Stimulated activated naive CD8-positive, alpha-beta T cell treated with anti-CD3 and anti-CD28 coated beads, Interleukin-15, Interleukin-2, amounts not matched to agents 100 U/mL and 50 U/mL, for 24 hours (primary cell): ENCODE measurements around the gene LCORL.
"Not testable (repeated sequence)": the region's sequence is repeated elsewhere in the genome, so short reads cannot be mapped to it uniquely, and the experiment has no call there.

Source experiments
- ATAC-seq: fragments of 150-1000 bp; cut with Tn5 transposase; one replicate; pipeline ENCODE4 v1.10.0; 2021
- DNase-seq: peaks from one replicate; pipeline ENCODE4 v3.0.0; 2021

The LCORL gene

DNA sequence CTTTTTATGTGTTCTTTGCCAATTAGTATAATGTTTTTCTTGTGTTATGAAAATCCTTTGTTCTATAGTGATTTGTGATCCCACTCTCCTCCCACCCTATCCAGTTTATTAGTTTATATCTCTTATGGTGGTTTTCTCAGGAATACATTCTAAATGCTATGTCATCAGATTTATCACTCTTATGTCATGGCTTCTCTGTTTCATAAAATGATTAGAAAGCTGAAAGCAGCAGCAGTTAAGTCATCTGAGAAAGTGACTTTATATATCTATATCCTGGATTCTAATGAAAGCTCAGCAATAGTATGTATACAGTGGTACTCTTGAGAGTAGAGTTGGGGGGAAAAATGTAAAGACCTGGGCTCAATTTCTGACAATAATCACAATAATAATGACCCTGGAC lies 169.6 kb downstream of the LCORL start:
- DNase-seq (no peak), ATAC-seq (no peak)

DNA sequence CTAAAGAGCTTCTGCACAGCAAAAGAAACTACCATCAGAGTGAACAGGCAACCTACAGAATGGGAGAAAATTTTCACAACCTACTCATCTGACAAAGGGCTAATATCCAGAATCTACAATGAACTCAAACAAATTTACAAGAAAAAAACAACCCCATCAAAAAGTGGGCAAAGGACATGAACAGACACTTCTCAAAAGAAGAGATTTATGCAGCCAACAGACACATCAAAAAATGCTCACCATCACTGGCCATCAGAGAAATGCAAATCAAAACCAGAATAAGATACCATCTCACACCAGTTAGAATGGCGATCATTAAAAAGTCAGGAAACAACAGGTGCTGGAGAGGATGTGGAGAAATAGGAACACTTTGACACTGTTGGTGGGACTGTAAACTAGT lies 171.3 kb downstream of the LCORL start:
- DNase-seq, ATAC-seq: not testable (repeated sequence)

DNA sequence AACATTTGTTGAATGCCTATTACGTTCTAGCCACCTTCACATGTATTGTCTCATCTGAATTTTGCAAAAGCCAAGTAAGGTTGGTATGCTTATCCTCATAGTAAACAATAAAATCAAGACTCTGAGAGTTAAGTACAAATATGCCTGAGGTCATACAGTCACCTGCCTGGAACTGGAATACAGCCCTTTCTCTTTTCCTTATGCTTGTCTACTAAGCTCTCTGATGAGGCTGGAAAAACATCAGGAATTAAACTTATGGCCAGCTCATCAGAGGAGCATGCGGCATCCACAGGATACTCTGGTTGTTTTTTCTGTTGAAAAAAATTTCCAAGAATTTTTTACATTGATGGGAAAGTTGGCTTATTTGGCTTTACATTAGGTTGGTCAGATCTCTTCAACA lies 175.3 kb downstream of the LCORL start:
- ATAC-seq (no peak), DNase-seq (no peak)

DNA sequence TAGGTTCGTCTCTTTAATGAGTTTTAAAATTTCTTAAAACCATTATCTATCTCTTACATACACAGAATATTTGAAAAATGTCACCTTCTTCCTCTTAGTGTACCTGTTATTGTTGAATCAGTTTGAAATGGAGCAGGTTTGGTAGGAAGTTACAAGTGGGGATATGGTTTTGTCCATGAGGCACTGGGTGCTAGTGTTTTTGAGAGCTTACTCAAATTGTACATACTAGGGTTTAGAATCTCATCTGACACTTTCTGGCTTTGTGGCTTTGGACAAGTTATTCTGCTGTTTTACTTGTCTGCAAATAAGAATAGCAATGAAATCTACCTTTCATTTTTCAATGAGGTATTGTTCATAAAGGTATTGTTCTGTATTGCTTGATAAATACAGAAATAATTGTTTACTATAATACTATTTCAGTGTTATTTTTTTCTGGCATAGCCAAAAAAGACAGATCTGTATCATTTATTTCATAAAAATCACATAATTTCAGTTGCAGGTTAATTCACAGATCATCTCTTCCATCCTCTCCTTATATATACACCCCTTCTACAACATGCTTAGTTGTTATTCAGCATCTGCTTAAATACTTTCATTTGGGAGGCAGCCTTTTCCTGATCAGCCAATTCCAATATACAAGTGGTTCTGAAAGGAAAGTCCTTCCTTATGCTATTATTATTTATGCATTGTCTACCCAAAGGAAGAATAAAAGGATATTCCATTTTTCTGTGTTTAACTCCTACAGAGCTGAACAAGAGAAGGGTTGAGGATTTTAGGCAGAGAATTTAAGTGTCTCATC lies 197.5 kb downstream of the LCORL start:
- DNase-seq (no peak), ATAC-seq (no peak)

DNA sequence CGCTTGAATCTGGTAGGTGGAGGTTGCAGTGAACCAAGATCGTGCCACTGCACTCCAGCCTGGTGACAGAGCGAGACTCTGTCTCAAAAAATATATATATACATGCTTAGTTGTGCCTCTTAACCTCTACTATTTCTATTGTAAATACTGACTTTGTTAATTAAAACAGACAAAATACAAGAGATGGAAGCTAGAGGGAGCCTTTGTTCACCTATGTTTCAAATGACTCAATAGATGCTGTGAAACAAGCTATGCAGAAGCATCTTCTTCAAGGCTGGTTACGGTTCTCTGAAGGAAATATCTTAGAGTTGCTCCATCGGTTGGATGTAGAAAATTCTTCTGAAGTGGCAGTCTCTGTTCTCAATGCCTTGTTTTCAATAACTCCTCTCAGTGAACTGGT lies 204.5 kb downstream of the LCORL start:
- ATAC-seq: peak; percentile 43
- DNase-seq: no peak

DNA sequence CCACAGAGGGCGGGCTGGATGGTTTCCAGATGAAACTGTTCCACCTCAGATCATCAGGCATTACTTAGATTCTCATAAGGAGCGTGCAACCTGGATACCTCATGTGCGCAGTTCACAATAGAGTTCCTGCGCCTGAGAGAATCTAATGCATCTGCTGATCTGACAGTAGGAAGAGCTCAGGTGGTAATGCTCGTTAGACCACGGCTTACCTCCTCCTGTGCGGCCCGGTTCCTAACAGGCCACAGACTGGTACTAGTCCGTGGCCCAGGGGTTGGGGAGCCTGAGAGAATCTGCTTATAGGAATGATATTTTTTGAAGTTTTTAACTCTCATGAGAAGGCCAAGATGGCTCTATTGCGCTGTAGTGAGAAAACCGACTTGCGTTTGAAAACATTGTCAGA lies 205.4 kb downstream of the LCORL start:
- ATAC-seq: no peak
- no peak for DNase-seq

DNA sequence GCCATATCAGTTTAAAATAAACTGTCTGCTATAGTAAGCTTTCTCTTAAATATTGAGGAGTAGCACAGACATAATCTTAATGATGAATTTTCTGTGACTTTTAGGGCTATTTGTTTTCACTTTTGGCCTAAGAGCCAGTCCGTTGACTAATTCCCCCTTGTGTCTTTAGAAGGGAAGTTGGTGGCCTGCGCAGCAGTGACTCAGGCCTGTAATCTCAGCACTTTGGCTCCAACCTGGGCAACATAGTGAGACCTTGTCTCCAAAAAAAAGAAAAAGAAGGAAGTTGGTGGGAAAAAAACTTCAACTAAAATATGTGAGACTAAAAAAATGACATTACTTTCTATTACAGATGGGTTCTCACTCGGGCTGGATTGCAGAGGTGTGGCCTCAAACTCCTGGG lies 207.4 kb downstream of the LCORL start:
- no peak for DNase-seq
- no peak for ATAC-seq

DNA sequence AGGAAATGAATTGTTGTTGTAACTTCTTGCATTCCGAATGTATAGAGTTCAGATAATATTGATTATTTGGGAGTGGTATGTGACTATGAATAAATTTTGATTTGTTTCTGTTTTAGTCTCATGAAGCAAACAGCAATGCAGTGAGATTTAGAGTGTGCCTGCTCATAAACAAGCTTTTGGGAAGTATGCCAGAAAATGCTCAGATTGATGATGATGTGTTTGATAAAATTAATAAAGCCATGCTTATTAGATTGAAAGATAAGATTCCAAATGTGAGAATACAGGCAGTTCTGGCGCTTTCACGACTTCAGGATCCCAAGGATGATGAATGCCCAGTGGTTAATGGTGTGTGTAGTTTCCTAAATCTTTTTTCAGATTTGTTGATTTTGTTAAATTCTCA lies 208.8 kb downstream of the LCORL start:
- ATAC-seq (no peak), DNase-seq (no peak)

DNA sequence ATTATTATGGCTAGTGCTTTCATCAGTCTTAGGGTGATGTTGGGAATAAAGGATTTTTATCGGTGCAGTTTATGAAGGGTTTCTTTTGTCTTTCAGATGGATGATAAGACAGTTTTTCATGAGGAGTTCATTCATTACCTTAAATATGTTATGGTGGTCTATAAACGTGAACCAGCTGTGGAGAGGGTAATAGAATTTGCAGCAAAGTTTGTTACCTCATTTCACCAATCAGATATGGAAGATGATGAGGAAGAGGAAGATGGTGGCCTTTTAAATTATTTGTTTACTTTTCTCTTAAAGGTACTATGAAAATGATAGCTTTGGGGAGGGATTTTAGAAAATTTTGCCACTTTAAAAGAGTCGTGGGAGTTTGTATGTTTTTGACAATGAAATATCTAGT lies 209.4 kb downstream of the LCORL start:
- no peak for ATAC-seq
- no peak for DNase-seq

DNA sequence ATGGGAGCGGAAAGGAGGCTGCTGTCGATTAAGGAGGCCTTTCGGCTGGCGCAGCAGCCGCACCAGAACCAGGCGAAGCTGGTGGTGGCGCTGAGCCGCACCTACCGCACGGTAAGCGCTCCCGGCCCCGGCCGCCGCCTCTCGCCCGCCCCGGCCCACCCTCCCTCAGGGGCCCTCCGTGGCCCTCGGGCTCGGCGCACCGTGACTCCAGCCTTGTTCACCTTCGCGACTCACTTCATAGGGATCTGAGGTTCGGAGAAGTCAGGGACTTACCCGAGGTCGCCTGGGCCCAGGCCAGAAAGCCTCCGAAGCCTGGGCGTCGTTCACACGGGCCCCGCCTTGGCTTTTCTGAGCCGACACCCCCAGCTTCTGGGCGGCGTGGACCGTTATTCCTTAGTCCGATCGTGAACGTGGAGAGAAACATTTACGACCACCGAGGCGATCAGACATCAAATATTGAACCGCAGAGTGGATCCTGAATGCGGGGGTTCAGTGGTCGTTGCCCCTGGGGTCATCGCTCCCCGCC lies 210.4 kb downstream of the LCORL start:
- DNase-seq (peak; percentile 49), ATAC-seq (peak; percentile 33)

DNA sequence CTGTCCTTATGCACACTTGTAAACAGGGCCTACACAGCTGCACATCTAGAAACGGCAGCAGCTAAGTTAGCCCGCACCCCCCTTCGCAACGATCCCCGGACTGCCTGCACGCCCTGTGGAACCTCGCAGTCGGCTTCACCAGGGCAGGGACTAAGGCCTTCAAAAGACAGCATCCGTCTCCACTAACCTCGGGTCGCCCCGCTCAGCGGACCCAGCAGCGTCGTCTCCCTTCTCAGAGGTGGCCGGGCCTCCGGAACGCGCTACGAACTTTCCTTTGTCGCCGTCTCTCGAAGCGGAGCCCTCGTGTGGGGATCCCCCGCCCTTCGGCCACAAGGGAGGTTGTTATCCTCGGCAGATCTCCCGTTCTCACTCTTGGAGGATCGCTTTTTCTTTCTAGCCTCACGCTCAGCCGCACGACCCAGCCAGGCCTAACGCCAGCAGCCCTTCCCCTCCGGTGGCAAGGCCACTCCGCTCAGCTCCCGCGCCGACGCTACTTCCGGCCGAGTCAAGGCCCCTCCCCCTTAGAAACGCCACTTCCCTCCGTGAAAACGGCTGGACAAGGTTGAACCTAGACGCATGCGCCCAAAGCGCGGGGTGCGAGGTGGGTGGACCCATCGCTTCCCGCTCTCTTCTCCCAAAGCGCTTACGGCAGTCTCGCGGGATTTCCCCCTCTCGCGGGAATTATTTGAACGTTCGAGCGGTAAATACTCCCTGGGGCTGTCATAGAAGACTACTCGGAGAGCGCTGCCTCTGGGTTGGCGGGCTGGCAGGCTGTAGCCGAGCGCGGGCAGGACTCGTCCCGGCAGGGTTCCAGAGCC lies 211.1 kb downstream of the LCORL start, which contains the start of the genes DCAF16 and NCAPG:
Gene DCAF16 (minus strand): TSS at position 498 of the 818 bp plus-strand sequence. CDS start 6,616 bp downstream, outside the sequence.
Gene NCAPG (plus strand): TSS at position 720 of the 818 bp plus-strand sequence. CDS start 99 bp downstream, outside the sequence.
- peak; percentile 92 for ATAC-seq
- DNase-seq: peak; percentile 99

DNA sequence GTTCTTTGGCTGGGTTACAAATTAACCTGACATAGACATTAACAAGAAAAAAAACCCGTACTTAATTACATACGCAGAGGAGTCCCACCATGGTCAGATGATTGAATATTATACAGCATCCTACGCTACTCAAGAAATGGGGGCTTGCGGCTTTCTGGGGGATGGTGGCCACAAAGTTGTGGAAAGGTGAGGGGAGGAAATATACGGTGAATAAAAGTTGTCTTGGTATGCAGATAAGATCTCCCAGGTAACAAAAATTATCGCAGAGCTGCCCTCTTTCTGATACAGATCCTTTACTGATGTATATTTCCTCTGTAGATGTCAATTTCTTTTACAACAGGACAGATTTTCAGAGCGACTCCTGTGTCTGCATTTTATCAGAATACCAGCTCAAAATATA lies 211.9 kb downstream of the LCORL start:
- DNase-seq (peak; percentile 36), ATAC-seq (no peak)

DNA sequence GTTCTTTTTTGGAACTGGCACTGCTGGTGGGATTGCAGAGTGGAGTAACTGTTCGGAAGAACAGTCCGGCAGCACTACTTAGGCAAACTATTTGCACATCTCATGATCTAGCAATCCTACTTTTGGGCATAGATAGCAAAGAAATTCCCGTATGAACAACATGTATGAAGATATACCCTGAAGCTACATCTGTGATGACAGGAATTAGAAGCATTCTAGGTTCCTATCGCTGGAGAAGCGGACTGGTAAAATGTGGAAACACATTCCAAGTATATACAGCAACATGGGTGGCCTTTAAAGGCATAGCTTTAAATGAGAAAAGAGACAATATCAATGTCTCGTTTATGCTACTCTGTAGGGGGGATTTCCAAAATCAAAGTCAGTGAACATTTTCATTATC lies 214.1 kb downstream of the LCORL start:
- ATAC-seq (no peak), DNase-seq (no peak)

DNA sequence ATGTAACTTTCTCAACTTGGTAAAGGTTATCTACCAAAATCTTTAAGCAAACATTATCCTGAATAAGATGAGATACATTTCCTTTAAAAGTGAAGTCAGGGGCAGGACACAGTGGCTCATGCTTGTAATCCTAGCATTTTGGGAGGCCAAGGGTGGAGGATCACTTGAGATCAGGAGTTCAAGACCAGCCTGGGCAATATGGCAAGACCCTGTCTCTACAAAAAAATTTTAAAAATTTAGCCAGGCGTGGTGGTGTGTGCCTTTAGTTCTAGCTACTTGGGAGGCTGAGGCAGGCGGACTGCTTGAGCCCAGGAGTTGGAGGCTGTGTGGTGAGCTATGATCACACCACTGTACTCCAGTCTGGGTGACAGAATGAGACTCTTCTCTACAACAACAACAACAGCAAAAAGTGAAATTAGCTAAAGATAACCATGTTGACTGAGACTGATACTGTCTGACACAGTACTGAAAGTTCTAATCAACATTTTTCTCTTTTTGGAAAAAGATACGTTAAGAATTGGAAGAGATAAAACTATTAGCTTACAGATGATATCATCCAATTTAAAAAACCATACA lies 215.9 kb downstream of the LCORL start:
- no peak for ATAC-seq
- DNase-seq: no peak

DNA sequence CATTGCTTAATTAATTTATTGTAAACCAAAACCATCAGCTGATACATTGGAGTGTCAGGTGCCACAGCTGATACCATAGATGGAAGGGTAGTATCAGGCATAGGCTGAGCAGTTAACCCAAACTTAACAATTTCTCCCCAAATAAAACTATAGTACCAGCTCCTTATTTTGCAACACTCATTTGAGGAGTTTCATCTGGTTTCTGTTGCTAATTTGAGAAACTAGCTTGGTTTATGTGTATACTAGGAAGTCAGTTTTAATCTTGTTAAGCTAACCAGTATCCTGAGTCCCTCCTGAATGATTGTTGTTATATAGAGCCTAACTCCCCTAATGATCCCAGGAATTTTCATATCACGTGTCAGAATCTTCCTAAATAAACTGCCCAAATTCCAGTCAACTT lies 223.7 kb downstream of the LCORL start:
- ATAC-seq: no peak
- no peak for DNase-seq

DNA sequence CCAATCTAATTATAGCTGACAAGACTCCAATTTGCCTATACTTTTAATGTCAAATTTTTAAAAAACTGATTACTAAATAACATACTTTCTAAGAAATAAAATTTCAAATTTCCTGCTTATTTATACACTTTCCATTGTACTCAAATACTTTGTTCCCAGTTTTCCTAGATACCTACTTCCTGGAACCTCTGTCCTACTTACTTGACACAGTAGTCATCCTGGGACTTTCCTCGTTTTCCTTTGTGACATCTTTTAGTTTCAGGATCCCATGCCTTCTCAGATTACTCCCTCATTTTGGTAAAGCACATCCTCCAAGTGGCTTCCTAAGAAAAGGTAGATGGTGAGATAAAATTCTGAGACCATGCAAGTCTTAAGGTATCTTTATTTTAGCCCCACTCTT lies 226.8 kb downstream of the LCORL start:
- no peak for ATAC-seq

More for the DNA sequence above, 226.8 kb downstream of the LCORL start:
- DNase-seq: no peak
